Measurements from ENCODE around the gene FEV.

Gene FEV

DNA sequence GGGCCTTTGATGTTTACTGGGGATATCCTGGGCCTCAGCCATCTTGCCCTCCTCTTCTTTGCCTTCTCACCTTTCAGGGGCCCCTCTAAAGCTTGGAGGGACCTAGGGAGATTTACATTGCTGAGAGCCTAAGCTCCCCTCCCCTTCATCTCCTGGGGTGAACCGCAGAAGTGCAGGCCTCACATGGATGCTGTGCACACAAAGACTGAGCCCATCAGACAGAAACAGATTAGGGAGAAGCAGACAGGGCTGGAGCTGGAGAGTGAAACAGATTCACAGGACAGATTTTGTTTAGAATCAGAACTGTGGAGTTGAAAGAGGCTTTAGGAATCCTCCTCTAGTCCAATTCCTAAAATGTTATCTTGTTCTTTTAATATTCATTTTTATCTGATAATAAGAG lies 28.9 kb downstream of the FEV start:
- peaks cover 75% of the 10 kb centered on the region for H3K27me3 Mint-ChIP-seq (ENCODE audit: low read depth, poor library complexity)
- peaks cover 18% of the 10 kb centered on the region for H3K4me1 Mint-ChIP-seq
- H3K4me3 Mint-ChIP-seq, result no peak overlapping the region
- H3K36me3 Mint-ChIP-seq (ENCODE audit: low read depth), result no peaks in the 10 kb centered on the region
- no peak for DNase-seq
- H3K9me3 Mint-ChIP-seq, result peaks cover 8% of the 10 kb centered on the region
- TF ChIP-seq, protein P1, sequence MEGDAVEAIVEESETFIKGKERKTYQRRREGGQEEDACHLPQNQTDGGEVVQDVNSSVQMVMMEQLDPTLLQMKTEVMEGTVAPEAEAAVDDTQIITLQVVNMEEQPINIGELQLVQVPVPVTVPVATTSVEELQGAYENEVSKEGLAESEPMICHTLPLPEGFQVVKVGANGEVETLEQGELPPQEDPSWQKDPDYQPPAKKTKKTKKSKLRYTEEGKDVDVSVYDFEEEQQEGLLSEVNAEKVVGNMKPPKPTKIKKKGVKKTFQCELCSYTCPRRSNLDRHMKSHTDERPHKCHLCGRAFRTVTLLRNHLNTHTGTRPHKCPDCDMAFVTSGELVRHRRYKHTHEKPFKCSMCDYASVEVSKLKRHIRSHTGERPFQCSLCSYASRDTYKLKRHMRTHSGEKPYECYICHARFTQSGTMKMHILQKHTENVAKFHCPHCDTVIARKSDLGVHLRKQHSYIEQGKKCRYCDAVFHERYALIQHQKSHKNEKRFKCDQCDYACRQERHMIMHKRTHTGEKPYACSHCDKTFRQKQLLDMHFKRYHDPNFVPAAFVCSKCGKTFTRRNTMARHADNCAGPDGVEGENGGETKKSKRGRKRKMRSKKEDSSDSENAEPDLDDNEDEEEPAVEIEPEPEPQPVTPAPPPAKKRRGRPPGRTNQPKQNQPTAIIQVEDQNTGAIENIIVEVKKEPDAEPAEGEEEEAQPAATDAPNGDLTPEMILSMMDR (IDR thresholded peaks at IDR 0.05), result no peak
- H3K27ac Mint-ChIP-seq, result no peak overlapping the region

DNA sequence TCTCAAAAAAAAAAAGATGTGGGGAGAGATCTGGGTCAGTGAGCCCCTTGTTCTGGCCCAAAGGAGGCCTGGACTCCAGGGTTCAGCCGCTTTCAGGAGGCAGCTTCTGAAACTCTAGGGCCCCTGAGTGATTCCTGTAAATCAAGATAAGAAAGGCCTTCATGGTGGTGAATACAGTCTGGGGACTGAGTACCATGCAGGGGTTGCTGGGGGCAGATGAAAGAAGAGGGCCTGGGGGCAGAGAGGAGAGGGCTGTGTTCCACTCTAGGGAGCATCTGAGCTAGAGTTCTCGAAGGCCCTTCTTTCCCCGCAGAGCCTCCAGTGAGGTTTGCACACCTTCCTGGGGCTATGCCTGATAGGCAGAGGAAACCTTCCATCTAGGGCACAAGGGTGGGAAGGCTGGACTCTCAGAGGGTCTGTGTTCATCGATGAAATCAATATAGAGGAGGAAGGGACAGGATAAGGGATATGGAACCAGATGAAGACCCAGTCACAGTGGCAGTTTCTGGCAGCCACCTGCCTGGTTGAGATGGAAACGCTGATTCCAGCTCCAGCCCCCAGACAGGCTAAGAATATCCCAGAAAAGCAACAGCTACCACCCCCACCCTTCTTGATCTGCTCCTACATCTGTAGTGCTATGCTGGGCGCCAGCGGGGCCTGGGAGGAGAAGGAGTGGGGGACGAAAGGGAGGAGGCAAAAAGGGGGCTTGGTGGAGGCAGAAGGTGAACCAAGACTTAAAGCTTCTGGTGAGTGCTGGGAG lies 30.3 kb downstream of the FEV start:
- Mint-ChIP-seq H3K4me3 (no peak overlapping the region), H3K4me1 (peaks cover 15% of the 10 kb centered on the region), H3K27ac (no peak overlapping the region), H3K9me3 (peaks cover 11% of the 10 kb centered on the region), H3K27me3 (ENCODE audit: low read depth, poor library complexity) (peaks cover 77% of the 10 kb centered on the region), H3K36me3 (ENCODE audit: low read depth) (no peaks in the 10 kb centered on the region)
- TF ChIP-seq, protein P1 (IDR thresholded peaks at IDR 0.05), result no peak
- DNase-seq, result no peak

DNA sequence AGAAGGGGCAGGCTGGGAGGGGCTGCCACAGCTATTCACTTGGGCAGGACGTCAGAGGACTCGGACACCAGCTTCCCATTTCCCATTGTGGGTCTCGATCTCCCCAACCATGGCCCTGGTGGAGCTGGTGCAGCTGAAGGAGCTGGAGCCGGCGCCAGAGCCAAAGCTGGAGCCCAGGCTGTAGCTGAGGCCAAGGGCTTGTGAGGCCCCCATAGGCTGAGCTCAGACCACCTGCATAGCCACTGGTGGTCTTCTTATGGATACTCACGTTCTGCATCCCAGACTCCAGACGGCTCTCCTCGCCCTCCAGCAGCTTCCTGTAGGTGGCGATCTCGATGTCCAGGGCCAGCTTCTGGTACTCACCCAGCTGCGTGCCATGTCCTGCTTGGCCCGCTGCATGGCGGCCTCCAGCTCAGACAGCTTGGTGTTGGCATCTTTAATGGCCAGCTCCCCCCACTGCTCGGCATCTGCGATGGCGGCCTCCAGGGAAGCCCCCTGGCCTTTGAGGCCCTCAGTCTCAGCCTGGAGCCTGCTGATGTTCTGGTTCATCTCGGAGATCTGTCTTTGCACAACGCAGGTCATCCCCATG lies 31.5 kb downstream of the FEV start:
- Mint-ChIP-seq H3K27me3 (ENCODE audit: low read depth, poor library complexity) (peaks cover 78% of the 10 kb centered on the region), H3K9me3 (peaks cover 11% of the 10 kb centered on the region), H3K27ac (no peak overlapping the region), H3K4me1 (peaks cover 6% of the 10 kb centered on the region), H3K4me3 (no peak overlapping the region), H3K36me3 (ENCODE audit: low read depth) (no peaks in the 10 kb centered on the region)
- TF ChIP-seq, protein P1 (IDR thresholded peaks at IDR 0.05), result no peak
- DNase-seq, result no peak

DNA sequence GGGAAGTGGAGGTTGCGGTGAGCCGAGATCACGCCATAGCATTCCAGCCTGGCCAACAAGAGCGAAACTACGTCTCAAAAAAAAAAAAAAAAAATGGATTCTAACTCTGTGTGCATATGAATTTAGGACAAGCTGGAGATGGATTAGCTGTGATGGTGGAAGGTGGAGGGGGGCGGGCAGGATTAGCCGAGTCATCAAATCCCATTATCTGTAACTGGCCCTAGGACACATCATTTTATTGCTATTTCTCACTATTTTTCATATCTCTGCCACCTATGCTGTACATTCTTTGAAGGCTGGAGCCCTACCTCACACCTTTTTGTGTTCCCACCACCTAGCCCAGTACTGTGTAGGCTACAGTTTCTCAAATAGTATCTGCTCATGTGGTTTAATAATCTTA lies 32.8 kb downstream of the FEV start:
- H3K4me3 Mint-ChIP-seq, result no peak overlapping the region
- peaks cover 5% of the 10 kb centered on the region for H3K4me1 Mint-ChIP-seq
- TF ChIP-seq, protein P1 (IDR thresholded peaks at IDR 0.05), result no peak
- H3K27me3 Mint-ChIP-seq (ENCODE audit: low read depth, poor library complexity), result peaks cover 74% of the 10 kb centered on the region
- peaks cover 11% of the 10 kb centered on the region for H3K9me3 Mint-ChIP-seq
- no peak for DNase-seq
- H3K27ac Mint-ChIP-seq, result no peak overlapping the region
- no peaks in the 10 kb centered on the region for H3K36me3 Mint-ChIP-seq (ENCODE audit: low read depth)

DNA sequence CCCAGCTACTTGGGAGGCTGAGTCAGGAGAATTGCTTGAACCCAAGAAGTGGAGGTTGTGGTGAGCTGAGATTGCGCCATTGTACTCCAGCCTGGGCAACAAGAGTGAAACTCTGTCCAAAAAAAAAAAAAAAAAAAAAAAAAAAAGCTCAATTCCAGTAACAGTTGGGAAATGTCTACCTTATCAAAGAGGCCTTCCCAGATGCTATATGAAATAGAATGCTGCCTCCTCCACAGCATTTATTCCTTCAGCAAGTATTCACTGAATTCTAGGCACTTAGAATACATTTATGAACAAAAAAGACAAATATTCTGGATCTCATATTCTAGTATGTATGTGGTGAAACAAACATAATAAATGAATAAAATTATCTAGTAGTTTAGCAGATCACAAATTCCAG lies 38.4 kb downstream of the FEV start:
- TF ChIP-seq, protein P1 (IDR thresholded peaks at IDR 0.05), result no peak
- no peak overlapping the region for H3K27ac Mint-ChIP-seq
- H3K36me3 Mint-ChIP-seq (ENCODE audit: low read depth), result no peaks in the 10 kb centered on the region
- no peak for DNase-seq
- H3K9me3 Mint-ChIP-seq, result peaks cover 5% of the 10 kb centered on the region
- no peak overlapping the region for H3K4me3 Mint-ChIP-seq
- no peaks in the 10 kb centered on the region for H3K4me1 Mint-ChIP-seq
- H3K27me3 Mint-ChIP-seq (ENCODE audit: low read depth, poor library complexity), result peaks cover 92% of the 10 kb centered on the region

Measured in nephron progenitor cell (in vitro differentiated cells).